ENCODE data around the gene NAA80. TPM values are rescaled to one million over a fixed set of nuclear protein-coding genes. Genes with fewer than 3 reads are reported as not detected.

The NAA80 gene
- polyA plus RNA-seq, 3 donors = 2.3 to 21.3 (median 4.6) TPM

DNA sequence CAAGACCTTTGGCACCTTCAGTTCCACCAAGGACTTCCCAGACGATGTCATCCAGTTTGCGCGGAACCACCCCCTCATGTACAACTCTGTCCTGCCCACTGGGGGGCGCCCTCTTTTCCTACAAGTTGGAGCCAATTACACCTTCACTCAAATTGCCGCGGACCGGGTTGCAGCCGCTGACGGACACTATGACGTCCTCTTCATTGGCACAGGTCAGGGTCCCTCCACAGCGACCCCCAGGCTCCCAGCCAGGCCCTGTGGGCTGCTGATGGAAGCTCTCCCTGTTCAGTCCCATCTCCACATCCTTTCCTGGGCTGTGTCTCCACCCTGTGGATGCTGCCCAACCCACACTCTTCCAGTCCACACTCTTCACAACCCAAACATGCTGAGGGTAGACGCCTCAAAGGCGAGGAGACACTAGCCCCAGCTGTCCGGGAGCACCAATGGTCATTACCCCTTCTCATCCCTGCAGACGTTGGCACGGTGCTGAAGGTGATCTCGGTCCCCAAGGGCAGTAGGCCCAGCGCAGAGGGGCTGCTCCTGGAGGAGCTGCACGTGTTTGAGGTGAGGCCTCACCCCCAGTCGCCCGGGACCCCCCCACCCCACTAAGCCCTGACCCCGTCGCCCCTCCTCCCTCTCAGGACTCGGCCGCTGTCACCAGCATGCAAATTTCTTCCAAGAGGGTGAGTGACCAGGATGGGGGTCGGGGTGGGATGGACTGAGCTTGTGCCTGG is 24.7 kb downstream of the NAA80 start:
- no peak overlapping the region for H3K4me3 ChIP-seq (replicated peaks in 1 of 3; ENCODE audit: low read depth in 2 of 3, low read length in 3 of 3)
- no peak overlapping the region for H3K4me2 ChIP-seq (replicated peaks; ENCODE audit: extremely low read depth, low read length, poor library complexity, severe bottlenecking)
- H3K4me1 ChIP-seq (ENCODE audit: control insufficient read depth in 1 of 2, insufficient read depth in 2 of 2, low read length in 2 of 2) = peaks cover 16 to 34% of the 10 kb centered on the region in 2 donors
- DNase-seq = peak in 2 of 3 donors; percentile 61 to 77
- H3K27ac ChIP-seq (ENCODE audit: low read depth in 1 of 2, low read length in 2 of 2) = no peak overlapping the region
- peaks cover 45 to 62% (median 61%) of the 10 kb centered on the region in 3 donors for H3K27me3 Mint-ChIP-seq (ENCODE audit: low read depth in 3 of 3)
- peaks cover 0 to 18% (median 13%) of the 10 kb centered on the region in 7 donors for H3K9me3 Mint-ChIP-seq
- H3K27ac Mint-ChIP-seq = no peak overlapping the region
- WGBS (ENCODE audit: insufficient coverage) = 6% methylated on average over 17 of the region's 26 CpGs
- no peak overlapping the region for H3K9ac ChIP-seq (ENCODE audit: insufficient read depth, low read length, poor library complexity, severe bottlenecking)
- no peak overlapping the region for H2AFZ ChIP-seq (ENCODE audit: insufficient read depth, low read depth, low read length, poor library complexity, severe bottlenecking)
- peaks cover 24 to 50% of the 10 kb centered on the region in 2 donors for H3K27me3 ChIP-seq (ENCODE audit: control insufficient read depth in 2 of 2, insufficient read depth in 2 of 2, low read length in 2 of 2)
- H3K4me1 Mint-ChIP-seq = peaks cover 26% of the 10 kb centered on the region
- intact Hi-C loops (cut with micrococcal nuclease) = loop anchor here in 1 of 2 donors (5.0 kb wide), 1 partner anchor 152 kb away; no protein-coding TSS in a partner anchor
- peak overlapping the region in 1 of 2 donors; percentile 84 for H3K4me3 Mint-ChIP-seq
- no peaks in the 10 kb centered on the region for H3K79me2 ChIP-seq (ENCODE audit: insufficient read depth, low read length)
- H3K9me3 ChIP-seq (replicated peaks in 1 of 2; ENCODE audit: control insufficient read depth in 1 of 2, insufficient read depth in 1 of 2, low read length in 2 of 2) = peaks cover 3 to 11% of the 10 kb centered on the region in 2 donors
- no peaks in the 10 kb centered on the region for H3K36me3 ChIP-seq (replicated peaks in 1 of 2; ENCODE audit: control insufficient read depth in 1 of 2, insufficient read depth in 2 of 2, low read length in 2 of 2)
- TF ChIP-seq, protein P1, sequence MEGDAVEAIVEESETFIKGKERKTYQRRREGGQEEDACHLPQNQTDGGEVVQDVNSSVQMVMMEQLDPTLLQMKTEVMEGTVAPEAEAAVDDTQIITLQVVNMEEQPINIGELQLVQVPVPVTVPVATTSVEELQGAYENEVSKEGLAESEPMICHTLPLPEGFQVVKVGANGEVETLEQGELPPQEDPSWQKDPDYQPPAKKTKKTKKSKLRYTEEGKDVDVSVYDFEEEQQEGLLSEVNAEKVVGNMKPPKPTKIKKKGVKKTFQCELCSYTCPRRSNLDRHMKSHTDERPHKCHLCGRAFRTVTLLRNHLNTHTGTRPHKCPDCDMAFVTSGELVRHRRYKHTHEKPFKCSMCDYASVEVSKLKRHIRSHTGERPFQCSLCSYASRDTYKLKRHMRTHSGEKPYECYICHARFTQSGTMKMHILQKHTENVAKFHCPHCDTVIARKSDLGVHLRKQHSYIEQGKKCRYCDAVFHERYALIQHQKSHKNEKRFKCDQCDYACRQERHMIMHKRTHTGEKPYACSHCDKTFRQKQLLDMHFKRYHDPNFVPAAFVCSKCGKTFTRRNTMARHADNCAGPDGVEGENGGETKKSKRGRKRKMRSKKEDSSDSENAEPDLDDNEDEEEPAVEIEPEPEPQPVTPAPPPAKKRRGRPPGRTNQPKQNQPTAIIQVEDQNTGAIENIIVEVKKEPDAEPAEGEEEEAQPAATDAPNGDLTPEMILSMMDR (IDR thresholded peaks at IDR 0.05) = peak; percentile 92
- H3K36me3 Mint-ChIP-seq = peaks cover 6 to 8% of the 10 kb centered on the region in 2 donors
- H4K20me1 ChIP-seq (ENCODE audit: insufficient read depth, low read length) = no peaks in the 10 kb centered on the region

- H3K4me2 ChIP-seq (replicated peaks; ENCODE audit: extremely low read depth, low read length, poor library complexity, severe bottlenecking) = peak overlapping the region; percentile 82
- peaks cover 24 to 50% of the 10 kb centered on the region in 2 donors for H3K27me3 ChIP-seq (ENCODE audit: control insufficient read depth in 2 of 2, insufficient read depth in 2 of 2, low read length in 2 of 2)
- H3K36me3 Mint-ChIP-seq = peaks cover 6 to 8% of the 10 kb centered on the region in 2 donors
- intact Hi-C loops (cut with micrococcal nuclease) = loop anchor here (1.0 to 5.0 kb wide), 5 partner anchors 46 to 153 kb away; no protein-coding TSS in a partner anchor
- peak overlapping the region in 1 of 2 donors; percentile 84 for H3K4me3 Mint-ChIP-seq
- H3K36me3 ChIP-seq (replicated peaks in 1 of 2; ENCODE audit: control insufficient read depth in 1 of 2, insufficient read depth in 2 of 2, low read length in 2 of 2) = no peaks in the 10 kb centered on the region
- no peak overlapping the region for H3K27ac Mint-ChIP-seq
- peak overlapping the region in 1 of 3 experiments; percentile 72 for H3K4me3 ChIP-seq (replicated peaks in 1 of 3; ENCODE audit: low read depth in 2 of 3, low read length in 3 of 3)
- H3K27me3 Mint-ChIP-seq (ENCODE audit: low read depth in 3 of 3) = peaks cover 47 to 64% (median 60%) of the 10 kb centered on the region in 3 donors
- H3K27ac ChIP-seq (ENCODE audit: low read depth in 1 of 2, low read length in 2 of 2) = no peak overlapping the region
- WGBS (ENCODE audit: insufficient coverage) = 31% methylated on average over 28 of the region's 31 CpGs
- no peaks in the 10 kb centered on the region for H4K20me1 ChIP-seq (ENCODE audit: insufficient read depth, low read length)
- H3K79me2 ChIP-seq (ENCODE audit: insufficient read depth, low read length) = no peaks in the 10 kb centered on the region
- no peak for DNase-seq
- H3K9me3 ChIP-seq (replicated peaks in 1 of 2; ENCODE audit: control insufficient read depth in 1 of 2, insufficient read depth in 1 of 2, low read length in 2 of 2) = peaks cover 3 to 11% of the 10 kb centered on the region in 2 donors
- peaks cover 16 to 34% of the 10 kb centered on the region in 2 donors for H3K4me1 ChIP-seq (ENCODE audit: control insufficient read depth in 1 of 2, insufficient read depth in 2 of 2, low read length in 2 of 2)
- TF ChIP-seq, protein P1 (IDR thresholded peaks at IDR 0.05) = no peak
- H3K4me1 Mint-ChIP-seq = peaks cover 26% of the 10 kb centered on the region
- H2AFZ ChIP-seq (ENCODE audit: insufficient read depth, low read depth, low read length, poor library complexity, severe bottlenecking) = peak overlapping the region; percentile 79
- peak overlapping the region; percentile 54 for H3K9ac ChIP-seq (ENCODE audit: insufficient read depth, low read length, poor library complexity, severe bottlenecking)
- peaks cover 0 to 18% (median 13%) of the 10 kb centered on the region in 7 donors for H3K9me3 Mint-ChIP-seq
These were observed 25.5 kb downstream of the NAA80 start for GRCh38 chr3:50273689-50274065.
